Activated CD4-positive, alpha-beta T cell treated with anti-CD3 and anti-CD28 coated beads, Interleukin-2, amount 10 ng/mL, durations not matched to agents 24 days and 14 days (primary cell): ENCODE measurements around the gene JAZF1. TPM values are rescaled to one million over a fixed set of nuclear protein-coding genes. Genes with fewer than 3 reads are reported as not detected.

Source experiments
- DNase-seq: peaks from one replicate; pipeline ENCODE4 v3.0.0; 2022
- H3K27ac Mint-ChIP-seq: one replicate; pipeline ENCODE4 v1.8.0; 2022; ENCODE audit warnings: mild to moderate bottlenecking, mixed read lengths
- H3K27me3 Mint-ChIP-seq: one replicate; pipeline ENCODE4 v1.8.0; 2022; ENCODE audit warnings: mixed read lengths
- H3K36me3 Mint-ChIP-seq: one replicate; pipeline ENCODE4 v1.8.0; 2022; ENCODE audit warnings: low read depth, mild to moderate bottlenecking, mixed read lengths
- H3K4me1 Mint-ChIP-seq: one replicate; pipeline ENCODE4 v1.8.0; 2021; ENCODE audit warnings: mixed read lengths
- H3K4me3 Mint-ChIP-seq: one replicate; pipeline ENCODE4 v1.8.0; 2022; ENCODE audit warnings: mild to moderate bottlenecking, moderate library complexity, mixed read lengths
- H3K9me3 Mint-ChIP-seq: one replicate; pipeline ENCODE4 v1.8.0; 2021; ENCODE audit warnings: mixed read lengths
- intact Hi-C: fragments of 100-400 bp; cut with micrococcal nuclease; formaldehyde crosslinking; loops from one replicate; pipeline ENCODE4 v1.15.1; 2023
- total RNA-seq: library from RNA; stranded (reverse); gene quantifications from 2 replicates; pipeline ENCODE4 v1.2.3, GENCODE V29; 2022

Gene JAZF1
- total RNA-seq, 1 donor from 2014 or later = 4.2 TPM

DNA sequence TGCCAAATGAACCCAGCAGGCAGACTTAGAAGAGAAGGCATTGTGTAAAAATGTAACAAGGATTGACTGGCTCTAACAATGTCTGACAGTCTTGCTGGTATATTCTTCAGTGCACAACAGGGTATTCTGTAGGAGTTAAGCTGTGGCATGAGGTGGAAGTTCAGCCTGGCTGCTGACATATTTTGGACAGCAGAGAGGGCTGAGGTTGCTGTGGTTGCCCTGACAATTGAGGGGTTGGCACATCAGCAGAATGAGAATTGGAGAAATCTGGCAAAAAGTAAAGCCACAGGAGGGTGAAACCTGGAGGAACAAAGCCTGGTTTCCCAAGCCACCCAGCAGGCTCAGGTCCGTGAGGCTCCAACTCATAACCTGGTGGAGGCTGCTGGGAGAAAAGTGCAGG, 220.2 kb downstream of the JAZF1 start:
- Mint-ChIP-seq H3K9me3 (peaks cover 3% of the 10 kb centered on the region), H3K27me3 (peaks cover 16% of the 10 kb centered on the region), H3K4me3 (no peak overlapping the region), H3K36me3 (no peaks in the 10 kb centered on the region), H3K27ac (no peak overlapping the region), H3K4me1 (no peaks in the 10 kb centered on the region)
- no peak for DNase-seq
- intact Hi-C loops = no loop called here

DNA sequence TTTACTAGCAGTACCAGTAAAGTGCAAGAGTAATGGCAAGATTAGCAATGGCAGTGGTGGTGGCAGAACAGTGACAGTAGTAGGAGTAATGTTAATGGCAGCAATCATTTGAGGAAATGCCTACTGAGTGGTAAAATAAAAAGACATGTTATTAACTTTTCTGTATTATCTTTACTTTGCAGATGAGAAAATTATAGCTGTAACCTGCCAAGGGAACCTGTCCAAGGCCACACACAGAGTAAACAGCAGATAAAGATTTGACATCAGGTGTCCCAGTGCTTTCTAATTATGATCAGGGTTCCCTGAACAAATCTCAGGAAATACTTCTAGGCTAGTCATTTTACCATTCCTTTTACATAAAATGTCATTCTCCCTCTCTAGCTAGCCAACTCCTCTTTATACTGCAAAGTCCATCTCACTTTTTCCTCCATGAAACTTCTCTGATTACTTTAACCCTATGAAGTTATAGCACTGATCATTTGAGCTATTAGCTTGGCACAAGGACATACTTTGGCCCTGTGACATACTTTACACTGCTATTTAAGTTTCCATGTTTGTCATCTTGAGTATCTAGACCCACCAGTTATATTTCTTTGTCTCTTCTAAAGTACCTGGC, 221.6 kb downstream of the JAZF1 start:
- Mint-ChIP-seq H3K9me3 (no peaks in the 10 kb centered on the region), H3K4me1 (no peaks in the 10 kb centered on the region), H3K27ac (no peak overlapping the region), H3K36me3 (no peaks in the 10 kb centered on the region), H3K27me3 (peaks cover 6% of the 10 kb centered on the region), H3K4me3 (no peak overlapping the region)
- no peak for DNase-seq
- intact Hi-C loops = no loop called here

DNA sequence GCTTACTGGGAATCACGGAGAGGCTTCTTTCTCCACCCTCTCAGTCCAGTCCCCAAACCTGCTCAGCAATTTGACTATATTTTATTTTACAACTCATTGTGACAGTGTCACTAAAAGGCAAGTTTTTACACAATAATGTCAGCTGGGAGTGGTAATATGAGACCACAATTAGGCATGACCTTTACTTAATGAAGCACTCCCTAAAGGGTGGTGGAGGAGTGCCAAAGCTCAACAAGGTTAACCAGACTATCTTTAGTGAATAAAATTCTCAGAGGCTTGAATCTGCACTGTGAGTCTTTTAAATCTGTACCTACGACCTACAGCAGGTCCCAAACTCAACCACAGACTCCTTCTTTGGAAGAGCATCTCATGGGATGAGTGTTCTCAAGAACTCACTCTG, 225.0 kb downstream of the JAZF1 start:
- no peak for DNase-seq
- Mint-ChIP-seq H3K36me3 (no peaks in the 10 kb centered on the region), H3K4me3 (no peak overlapping the region), H3K27me3 (no peaks in the 10 kb centered on the region), H3K9me3 (no peaks in the 10 kb centered on the region), H3K27ac (no peak overlapping the region), H3K4me1 (peaks cover 4% of the 10 kb centered on the region)
- intact Hi-C loops = no loop called here

DNA sequence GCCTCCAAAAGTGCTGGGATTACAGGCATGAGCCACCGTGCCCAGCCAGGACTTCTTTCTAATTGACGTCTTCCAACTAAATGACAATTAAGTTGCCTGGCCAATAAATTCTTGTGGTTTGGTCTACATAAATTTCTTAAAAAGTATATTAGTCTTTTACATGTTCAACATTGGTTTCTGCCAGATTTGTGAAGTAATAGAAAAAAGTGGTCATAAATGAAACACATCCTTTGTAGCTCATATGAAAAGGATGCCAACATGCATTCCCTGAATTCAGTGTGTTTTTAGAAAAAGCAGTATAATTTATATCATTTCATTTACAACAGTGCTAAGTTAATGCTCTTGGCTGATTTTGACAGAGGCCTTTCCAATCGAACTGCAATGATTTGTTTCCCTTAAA, 225.6 kb downstream of the JAZF1 start:
- no peaks in the 10 kb centered on the region for H3K36me3 Mint-ChIP-seq
- intact Hi-C loops = no loop called here

DNA sequence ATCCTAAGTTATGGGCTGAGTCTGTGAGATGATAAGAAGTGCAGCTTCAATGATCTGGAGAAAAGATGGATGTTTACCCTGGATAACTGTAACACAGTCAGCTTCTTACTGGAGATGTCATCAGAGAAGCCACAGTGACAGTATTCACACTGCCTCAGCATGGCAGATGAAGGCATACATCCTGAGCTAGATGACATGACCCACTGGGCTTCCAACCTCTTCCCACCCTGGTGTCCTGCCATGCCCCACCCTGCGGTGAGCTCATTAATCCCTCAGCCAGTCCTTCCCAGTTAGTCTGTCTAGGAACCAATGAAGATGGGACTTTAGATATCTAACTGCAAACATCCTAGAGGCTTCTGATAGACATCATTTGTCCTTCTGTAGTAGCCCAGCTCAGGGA, 226.8 kb downstream of the JAZF1 start:
- Mint-ChIP-seq H3K4me3 (no peak overlapping the region), H3K36me3 (no peaks in the 10 kb centered on the region), H3K4me1 (peaks cover 4% of the 10 kb centered on the region), H3K9me3 (no peaks in the 10 kb centered on the region), H3K27me3 (no peaks in the 10 kb centered on the region), H3K27ac (no peak overlapping the region)
- DNase-seq = no peak
- intact Hi-C loops = no loop called here

More for the DNA sequence above, 225.6 kb downstream of the JAZF1 start:
- no peak overlapping the region for H3K4me3 Mint-ChIP-seq
- no peak overlapping the region for H3K27ac Mint-ChIP-seq
- H3K27me3 Mint-ChIP-seq = no peaks in the 10 kb centered on the region
- DNase-seq = no peak
- no peaks in the 10 kb centered on the region for H3K9me3 Mint-ChIP-seq
- H3K4me1 Mint-ChIP-seq = peaks cover 4% of the 10 kb centered on the region

DNA sequence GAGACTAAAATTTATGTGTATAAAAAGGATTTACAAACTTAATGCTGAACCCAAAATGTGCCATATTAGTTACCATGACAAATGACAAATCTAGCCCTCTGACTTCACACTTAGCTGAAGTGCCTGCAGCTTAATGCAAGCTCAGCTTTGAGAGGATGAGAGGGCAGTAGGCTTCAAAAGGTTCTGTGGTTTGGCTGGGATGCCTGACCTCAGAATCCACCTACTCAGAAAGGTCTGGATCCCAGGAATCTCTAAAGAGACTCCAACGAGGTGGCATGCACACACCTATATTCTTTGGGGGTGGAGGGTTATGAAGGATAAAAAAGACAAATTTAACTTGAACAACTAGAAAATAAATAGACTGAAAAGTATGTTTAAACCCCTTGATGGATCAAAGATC, 227.2 kb downstream of the JAZF1 start:
- Mint-ChIP-seq H3K27me3 (no peaks in the 10 kb centered on the region), H3K4me3 (no peak overlapping the region), H3K36me3 (no peaks in the 10 kb centered on the region), H3K27ac (no peak overlapping the region), H3K4me1 (peaks cover 4% of the 10 kb centered on the region), H3K9me3 (no peaks in the 10 kb centered on the region)
- intact Hi-C loops = no loop called here
- no peak for DNase-seq

DNA sequence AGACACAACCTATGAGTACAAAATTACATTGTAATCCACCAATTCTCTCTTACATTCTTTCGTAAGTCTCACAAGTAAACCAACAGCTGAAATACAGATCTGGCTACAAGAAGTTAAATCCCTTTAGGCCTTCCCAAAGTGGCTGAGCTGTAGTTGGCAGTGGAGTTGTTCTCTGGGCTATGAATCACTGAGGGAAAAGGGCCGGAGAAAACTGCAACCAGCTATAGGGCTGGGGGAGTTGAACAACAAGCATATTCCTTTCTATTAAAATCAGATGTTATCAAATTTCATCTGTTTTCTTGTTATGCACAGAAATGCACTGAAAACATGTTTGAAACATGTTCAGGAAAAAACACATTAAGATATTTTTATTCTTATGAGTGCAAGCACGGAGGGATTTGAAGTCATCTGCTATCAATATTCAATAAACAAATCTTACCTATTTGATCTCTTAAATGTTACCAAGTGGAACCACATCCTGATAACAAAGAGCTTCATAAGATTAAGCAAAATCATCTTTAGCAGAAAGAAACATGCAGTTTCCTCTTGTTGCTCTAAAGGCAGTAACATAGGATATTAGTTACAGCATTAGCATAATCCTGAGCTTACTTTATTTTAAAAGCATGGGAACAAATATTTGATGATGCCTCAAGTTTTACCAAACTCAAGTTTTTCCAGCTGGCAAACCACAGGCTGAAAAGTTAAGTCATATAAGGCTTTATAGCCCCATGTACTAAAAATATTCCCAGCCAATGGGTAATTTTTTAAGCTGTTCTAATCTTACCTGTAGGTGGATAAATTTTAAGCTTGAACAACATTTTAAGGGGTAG, 227.9 kb downstream of the JAZF1 start:
- Mint-ChIP-seq H3K4me1 (peaks cover 4% of the 10 kb centered on the region), H3K4me3 (no peak overlapping the region), H3K27me3 (peaks cover 3% of the 10 kb centered on the region), H3K27ac (no peak overlapping the region), H3K36me3 (no peaks in the 10 kb centered on the region), H3K9me3 (no peaks in the 10 kb centered on the region)
- intact Hi-C loops = no loop called here
- DNase-seq = no peak

DNA sequence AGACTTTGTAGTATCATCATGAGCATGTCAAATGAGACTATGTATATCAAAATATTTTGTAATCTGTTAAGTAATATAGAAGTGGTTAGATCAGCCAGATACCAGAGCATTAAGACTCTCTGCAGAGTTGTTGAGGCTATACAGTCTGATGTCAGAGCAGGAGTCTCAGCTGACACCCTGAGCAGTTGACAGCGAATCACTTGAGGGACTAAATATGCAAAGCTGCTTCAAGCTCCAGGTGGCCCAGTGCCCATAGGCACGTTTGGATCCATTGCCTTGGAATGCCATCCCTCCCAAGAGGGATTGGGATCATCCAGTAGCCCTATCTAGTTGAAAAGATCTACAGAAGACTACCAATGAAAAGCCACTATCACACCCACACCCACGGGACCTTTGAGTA, 230.5 kb downstream of the JAZF1 start:
- Mint-ChIP-seq H3K4me3 (no peak overlapping the region), H3K4me1 (peaks cover 4% of the 10 kb centered on the region), H3K27ac (no peak overlapping the region), H3K27me3 (peaks cover 4% of the 10 kb centered on the region), H3K36me3 (no peaks in the 10 kb centered on the region), H3K9me3 (no peaks in the 10 kb centered on the region)
- intact Hi-C loops = no loop called here
- no peak for DNase-seq

DNA sequence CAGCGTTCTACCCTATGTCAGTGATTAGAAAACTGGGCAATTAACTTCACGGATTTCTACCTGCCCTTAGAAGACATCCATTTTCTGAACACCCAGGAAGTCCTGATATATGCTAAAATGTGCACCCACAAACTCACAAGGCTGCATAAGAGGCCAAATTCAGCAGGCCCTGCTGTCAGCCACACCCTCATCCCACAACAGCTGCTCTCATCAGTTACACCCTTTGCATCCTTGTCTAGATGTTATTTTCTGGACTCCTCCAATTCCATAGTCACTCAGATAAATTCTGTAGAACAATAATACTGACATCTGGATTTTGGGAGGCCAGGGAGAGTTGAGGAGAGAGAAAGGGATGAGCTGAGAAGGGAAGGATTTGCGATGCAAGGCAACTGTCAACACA, 231.7 kb downstream of the JAZF1 start:
- no peak overlapping the region for H3K4me3 Mint-ChIP-seq
- intact Hi-C loops = no loop called here
- no peaks in the 10 kb centered on the region for H3K36me3 Mint-ChIP-seq
- H3K4me1 Mint-ChIP-seq = peaks cover 4% of the 10 kb centered on the region
- no peak overlapping the region for H3K27ac Mint-ChIP-seq
- no peaks in the 10 kb centered on the region for H3K9me3 Mint-ChIP-seq
- no peak for DNase-seq
- peaks cover 4% of the 10 kb centered on the region for H3K27me3 Mint-ChIP-seq

DNA sequence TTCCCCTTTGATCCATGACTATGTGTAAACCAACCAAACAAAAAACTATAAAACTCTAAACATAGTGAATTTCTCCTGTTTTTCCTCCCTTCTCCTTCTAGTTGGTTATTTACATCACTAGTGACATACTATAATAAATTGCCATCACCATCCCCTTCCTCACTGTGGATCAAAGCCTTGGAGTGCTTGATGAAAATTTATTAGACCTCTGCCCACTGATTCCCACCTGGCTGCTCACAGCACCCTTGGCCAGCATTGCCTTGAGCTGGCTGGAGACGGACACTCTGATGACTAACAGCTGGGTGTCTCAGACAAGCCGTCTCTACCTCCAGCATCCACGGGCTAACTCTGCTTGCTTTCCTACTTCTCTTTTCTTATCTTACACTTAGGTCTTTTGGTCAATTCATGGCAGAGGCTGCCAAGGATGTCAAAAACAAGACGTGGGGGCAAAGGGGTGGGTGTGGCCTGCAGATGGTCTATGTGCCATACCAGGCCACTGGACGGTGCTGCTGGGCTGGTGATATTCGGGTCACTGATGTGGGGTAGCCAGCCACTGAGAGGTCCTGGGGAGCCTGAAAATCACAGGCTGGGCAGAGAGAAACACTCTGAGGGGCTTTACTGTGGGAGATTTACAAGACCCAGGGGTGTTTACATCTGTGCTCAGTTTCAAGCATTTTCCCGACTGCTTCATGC, 232.9 kb downstream of the JAZF1 start:
- Mint-ChIP-seq H3K9me3 (no peaks in the 10 kb centered on the region), H3K27ac (no peak overlapping the region), H3K4me3 (no peak overlapping the region), H3K4me1 (peaks cover 2% of the 10 kb centered on the region), H3K36me3 (no peaks in the 10 kb centered on the region), H3K27me3 (peaks cover 4% of the 10 kb centered on the region)
- DNase-seq = no peak
- intact Hi-C loops = no loop called here

DNA sequence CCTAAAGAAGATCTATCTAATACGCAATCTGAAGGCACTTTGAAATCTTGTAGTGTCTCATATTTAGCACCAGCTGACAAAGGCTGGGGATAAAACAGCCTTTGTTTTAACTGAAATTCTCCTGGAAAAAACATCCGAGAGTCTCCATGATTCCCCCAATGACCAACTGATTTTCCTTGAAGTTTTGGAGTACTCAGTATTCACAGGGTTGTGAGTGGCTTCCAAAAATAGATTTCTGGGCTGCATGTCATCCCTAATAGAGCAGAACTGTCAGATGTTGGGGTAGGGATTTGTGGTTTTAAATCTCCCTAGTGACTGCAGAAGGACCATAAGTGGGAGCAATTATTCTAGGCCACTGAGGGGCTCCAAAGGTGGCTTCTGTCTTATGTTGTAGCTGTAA, 234.2 kb downstream of the JAZF1 start:
- intact Hi-C loops = no loop called here
- no peaks in the 10 kb centered on the region for H3K36me3 Mint-ChIP-seq
- no peak overlapping the region for H3K4me3 Mint-ChIP-seq
- no peak for DNase-seq
- H3K4me1 Mint-ChIP-seq = no peaks in the 10 kb centered on the region
- H3K27me3 Mint-ChIP-seq = peaks cover 4% of the 10 kb centered on the region
- H3K27ac Mint-ChIP-seq = no peak overlapping the region
- H3K9me3 Mint-ChIP-seq = no peaks in the 10 kb centered on the region

DNA sequence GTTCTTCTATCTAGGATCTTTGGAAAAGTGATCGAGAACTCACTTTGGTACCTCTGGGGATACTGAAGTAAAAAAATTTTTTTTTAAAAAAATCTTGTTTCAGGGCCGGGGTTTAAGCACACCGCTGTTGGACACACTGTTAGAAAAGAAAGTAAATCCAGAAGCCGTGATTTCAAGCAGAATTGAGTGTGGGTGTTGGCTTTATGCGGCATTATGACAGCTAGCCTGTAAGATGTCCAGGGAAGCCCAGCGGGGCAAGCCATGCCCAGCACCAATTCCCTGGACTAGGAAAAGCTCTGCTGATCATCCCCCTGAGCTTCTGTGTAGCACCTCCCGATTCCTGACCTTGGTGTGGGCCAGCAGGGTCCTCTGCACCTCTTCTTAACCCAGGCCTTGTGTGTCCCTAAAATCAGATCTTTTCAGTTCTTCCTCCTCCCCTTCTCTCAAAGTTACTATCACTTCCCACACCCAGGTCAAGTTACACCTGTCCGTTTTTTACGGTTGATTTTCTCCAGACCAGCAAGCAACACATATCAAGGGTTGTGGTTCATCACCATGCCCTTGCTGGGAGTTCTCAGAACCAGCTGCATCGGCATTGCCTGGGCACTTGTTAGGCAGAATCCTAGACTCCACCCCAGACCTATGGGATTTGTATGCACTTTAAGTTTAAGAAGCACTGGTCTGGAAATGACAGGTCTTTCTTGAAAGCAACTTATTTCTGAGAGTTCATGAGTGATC, 235.4 kb downstream of the JAZF1 start:
- H3K4me3 Mint-ChIP-seq = no peak overlapping the region
- intact Hi-C loops = no loop called here
- H3K4me1 Mint-ChIP-seq = no peaks in the 10 kb centered on the region
- no peaks in the 10 kb centered on the region for H3K9me3 Mint-ChIP-seq
- peaks cover 5% of the 10 kb centered on the region for H3K27me3 Mint-ChIP-seq
- no peaks in the 10 kb centered on the region for H3K36me3 Mint-ChIP-seq
- H3K27ac Mint-ChIP-seq = no peak overlapping the region
- DNase-seq = no peak

DNA sequence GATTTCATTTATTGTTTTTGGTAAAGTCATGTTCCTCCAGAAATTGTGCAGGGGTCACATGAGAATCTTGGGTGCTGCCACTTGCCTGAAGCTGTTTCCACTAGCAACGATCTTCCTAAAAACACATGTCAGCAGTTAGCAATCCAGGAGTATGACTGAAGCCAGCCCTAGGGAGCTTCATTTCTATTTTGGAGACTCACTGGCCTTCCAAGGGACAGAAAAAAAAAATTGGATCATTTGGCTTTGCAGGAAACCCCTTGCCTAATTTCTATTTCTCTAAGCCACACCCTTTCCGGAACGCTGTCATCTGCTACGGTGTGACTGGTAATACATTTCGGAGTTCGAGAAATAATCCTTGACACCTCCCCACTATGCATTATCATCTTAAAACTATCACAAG, 236.0 kb downstream of the JAZF1 start:
- H3K27me3 Mint-ChIP-seq = peaks cover 6% of the 10 kb centered on the region
- H3K36me3 Mint-ChIP-seq = no peaks in the 10 kb centered on the region
- no peak for DNase-seq
- intact Hi-C loops = no loop called here
- H3K4me3 Mint-ChIP-seq = no peak overlapping the region
- no peak overlapping the region for H3K27ac Mint-ChIP-seq
- H3K9me3 Mint-ChIP-seq = no peaks in the 10 kb centered on the region
- H3K4me1 Mint-ChIP-seq = no peaks in the 10 kb centered on the region

DNA sequence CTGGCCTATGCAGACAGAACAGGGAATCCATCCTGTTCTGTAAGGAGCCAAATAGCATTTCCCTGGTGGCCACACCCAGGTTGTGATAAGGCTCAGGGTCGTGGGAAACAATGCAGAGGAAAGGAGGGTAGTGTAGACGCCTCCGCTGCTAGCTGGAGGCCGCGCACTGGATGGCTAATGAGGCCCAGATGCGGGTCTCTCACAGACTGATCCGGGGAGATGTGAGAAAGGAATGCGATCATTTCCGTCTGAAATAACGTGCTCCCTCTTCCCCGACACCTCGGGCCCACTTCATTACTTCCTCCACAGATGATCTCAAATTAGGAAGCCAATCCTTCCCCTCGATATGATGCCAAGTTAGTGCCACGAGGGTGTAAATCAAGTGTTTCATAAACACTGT, 237.4 kb downstream of the JAZF1 start:
- intact Hi-C loops = no loop called here
- no peaks in the 10 kb centered on the region for H3K9me3 Mint-ChIP-seq
- H3K4me1 Mint-ChIP-seq = no peaks in the 10 kb centered on the region
- no peak overlapping the region for H3K27ac Mint-ChIP-seq
- H3K4me3 Mint-ChIP-seq = no peak overlapping the region
- H3K27me3 Mint-ChIP-seq = peaks cover 6% of the 10 kb centered on the region
- no peaks in the 10 kb centered on the region for H3K36me3 Mint-ChIP-seq
- DNase-seq = no peak
